Measurements from ENCODE around the gene EIF2AK2.
A peak's percentile ranks its signal among the peaks of the same experiment; 100 is the strongest.

EIF2AK2 gene

DNA sequence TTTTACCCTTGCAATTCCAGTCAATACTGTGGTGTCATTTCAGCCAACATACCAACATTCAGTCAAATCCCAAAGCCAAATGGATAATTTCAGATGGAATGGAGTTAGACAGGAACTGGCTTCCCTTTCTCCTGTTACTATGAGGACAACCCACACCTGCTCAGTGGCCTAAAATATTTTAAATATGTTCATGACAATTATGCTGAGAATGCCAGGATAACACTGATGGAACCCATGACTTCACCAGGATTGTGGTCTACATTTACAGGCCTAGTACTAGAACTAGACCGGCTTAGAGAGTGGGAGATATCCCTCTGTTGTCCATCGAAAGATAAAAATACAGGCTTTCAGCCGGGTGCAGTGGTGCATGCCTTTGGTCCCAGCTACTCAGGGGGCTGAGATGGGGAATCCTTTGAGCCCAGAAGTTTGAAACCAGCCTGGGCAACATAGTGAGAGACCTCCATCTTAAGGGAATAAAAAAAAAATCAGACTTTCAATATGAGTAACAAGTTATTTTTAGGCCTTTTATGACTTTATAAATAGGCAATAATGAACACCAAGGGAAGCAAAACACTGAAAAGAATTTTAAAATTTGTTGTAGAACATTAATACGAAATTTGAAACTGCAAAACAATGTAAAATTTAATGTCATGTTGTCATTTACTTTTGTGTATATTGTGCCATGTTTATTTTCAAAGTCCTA is 58.2 kb downstream of the EIF2AK2 start:
- no peak for DNase-seq

- no peak for DNase-seq
These were observed 60.2 kb downstream of the EIF2AK2 start for GRCh38 chr2:37096568-37096967.

DNA sequence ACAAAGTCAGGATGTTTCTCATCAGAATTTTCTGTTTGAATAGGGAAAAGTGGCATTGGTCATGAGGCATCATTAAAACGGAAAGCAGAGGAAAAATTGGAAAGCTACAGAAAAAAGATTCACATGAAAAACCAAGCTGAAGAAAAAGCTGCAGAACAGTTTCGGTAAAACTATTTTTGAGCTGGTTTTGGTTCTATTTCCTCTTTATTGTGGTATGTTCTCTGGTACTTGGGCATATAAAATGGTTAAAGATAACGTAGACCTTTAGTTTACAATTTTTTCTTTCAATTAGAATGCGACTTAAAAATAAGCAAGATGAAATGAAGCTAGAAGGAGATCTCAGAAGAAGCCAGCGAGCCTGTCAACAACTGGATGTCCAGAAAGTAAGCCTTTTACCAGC is 64.9 kb downstream of the EIF2AK2 start:
- no peak for DNase-seq

DNA sequence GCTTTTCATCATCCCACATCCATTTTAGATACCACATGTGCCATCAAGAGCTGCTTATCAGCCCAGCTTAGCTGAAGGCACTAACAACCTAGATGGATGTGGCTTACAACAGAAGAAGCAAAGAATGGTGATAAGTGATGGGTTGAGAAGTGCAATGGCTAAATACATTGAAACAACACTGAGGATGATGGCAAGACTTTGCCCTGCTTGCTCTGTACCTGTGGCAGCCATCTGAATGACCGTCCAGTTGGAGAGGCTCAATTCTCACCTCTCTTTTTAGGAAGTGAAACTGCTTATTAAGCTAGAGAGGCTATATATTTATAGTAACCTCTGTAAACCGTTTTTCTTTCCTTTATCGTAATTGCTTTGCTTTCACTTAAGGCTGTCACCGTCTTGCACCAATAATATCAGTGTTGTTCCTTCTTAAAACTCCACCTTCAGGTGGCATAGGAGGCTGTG is 66.7 kb downstream of the EIF2AK2 start:
- DNase-seq = no peak

DNA sequence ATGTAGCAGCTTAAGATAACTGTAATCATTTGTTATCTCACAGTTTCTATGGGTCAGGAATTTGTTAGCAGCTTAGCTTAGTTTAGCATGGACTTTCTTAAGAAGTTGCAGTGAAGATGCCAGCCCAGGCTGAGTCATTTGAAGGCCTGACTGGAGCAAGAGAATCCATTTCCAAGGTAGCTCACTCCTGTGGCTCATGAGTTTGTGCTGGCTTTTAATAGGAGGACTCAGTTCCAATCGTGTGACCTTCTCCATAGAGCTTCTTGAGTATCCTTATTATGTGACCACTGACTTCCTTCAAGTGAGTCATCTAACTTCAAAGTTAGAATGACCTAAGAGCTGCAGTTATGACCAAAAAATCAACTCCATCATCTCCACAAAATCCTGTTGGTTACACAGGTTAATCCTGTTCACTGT is 71.0 kb downstream of the EIF2AK2 start:
- DNase-seq = peak; percentile 50

GRCh38 chr2:37084797-37085196 is 72.0 kb downstream of the EIF2AK2 start:
- no peak for DNase-seq

DNA sequence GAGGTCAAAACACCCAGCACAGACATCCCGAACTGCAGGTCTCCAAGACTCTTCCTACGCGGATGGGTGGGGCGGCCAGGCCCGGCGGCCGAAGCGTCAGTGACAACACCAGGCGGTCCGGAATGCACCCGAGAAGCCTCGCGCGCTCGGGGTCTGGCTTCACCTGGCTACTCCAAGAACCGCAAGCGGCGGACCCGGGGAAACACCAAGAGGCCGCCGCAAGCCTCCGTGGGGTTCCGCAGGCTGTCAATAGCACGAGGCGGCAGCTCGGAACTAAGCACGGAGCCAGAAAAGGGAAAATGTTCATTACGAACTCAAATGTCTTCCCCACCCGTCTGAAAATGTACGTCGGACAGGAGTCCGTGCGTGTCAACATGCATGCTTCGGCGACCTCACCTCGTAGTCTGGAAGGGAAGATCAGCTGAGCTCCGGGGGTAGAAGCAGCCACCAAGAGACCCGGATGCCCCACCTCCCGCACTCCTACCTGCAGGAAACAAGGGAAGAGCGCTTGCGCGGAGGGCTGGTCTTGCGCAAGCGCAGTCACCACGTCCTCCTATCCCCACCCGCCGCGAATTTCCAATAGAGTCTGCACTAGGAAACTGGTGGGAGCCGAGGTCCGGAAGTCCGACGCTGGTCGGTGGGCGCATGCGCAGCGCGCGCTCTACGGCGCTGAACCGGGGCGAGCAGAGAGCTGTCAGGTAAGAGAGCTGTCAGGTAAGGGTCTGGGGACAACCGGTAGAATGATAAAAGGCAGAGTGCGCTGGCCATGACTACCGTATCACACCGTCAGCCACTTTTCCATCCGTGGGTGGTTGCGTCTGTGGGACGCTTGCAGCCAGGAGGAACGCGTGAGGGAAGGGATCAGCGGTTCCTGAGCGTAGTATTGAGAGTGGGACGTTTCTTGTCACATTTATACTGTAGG is 72.6 kb downstream of the EIF2AK2 start, which contains the start of the genes GPATCH11 and HEATR5B:
Gene GPATCH11 (plus strand): TSS at position 646 of the 922 bp plus-strand sequence. CDS start 3,864 bp downstream, outside the sequence.
Gene HEATR5B (minus strand): TSS at position 500 of the 922 bp plus-strand sequence. CDS start 958 bp downstream, outside the sequence.
- peak; percentile 95 for DNase-seq

DNA sequence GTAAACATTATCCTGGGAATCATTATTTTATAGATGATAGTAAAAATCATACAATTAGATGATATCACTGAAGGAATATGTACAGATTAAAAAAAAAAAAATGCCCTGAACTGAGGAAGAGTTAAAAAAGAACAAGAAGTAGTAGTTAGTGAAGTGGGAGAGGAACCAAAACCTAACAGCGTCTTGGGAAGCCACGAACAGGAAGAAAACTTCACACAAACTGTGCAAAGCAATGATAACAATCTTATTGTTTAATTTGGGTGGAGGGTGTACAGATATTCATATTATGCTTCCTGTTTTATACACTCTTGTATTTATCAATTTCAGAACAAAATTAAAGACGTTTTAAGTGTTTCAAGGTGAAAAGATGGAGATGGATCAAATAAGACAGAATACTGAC is 76.1 kb downstream of the EIF2AK2 start:
- no peak for DNase-seq

DNA sequence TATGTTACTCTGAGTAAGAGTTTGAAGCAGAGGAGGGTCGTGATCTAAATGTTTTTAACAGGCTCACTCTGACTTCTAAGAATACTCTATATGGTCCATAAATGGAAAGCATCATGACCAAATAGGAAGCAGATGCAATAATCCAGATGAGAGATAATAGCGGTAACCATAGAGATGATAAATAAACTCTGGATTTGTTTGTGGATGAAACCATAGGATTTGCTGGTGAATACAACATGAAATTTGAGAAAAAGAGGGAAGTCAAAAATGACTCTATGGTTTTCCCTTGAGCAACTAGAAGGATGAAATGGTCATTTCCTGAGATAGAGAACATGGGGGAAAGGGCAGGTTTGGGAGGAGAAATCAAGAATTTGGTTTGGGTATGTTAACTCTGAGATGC is 76.5 kb downstream of the EIF2AK2 start:
- DNase-seq = peak; percentile 6

DNA sequence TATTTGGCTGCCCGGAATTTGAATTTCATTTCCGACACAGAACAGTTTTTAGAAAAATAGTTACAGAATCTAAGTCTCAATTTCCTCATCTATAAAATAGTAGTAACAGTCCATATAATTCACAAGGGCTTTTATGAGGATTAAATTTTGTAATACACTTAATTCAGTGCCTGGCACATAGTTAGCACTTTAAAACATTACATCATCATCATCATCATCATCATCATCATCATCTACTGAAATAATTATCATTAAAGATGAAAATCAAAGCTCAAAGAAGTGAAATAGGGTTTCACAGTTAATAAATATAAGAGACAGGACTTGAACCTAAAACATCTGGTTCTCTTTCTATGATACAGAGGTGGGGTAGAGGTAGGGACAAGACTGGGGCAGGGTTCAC is 85.8 kb downstream of the EIF2AK2 start:
- no peak for DNase-seq

GRCh38 chr2:37068686-37069085 is 88.1 kb downstream of the EIF2AK2 start:
- DNase-seq = no peak

DNA sequence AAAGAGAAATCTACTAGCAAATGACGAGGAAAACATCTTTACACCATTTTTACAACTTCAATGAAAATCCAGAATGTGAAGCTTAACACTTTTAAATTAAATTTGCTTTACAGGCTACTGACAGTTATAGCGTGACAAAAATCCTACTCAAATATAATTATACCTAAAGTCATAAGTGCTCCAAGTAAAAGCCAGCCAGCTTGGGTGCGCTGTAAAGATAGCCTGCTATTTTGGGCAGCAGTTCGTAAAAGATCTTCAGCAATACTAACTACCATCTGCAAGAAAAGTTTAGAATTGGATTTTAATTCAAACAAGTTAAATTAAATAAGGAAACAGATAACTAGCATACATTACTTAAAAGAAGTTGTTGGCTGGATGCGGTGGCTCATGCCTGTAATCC is 95.0 kb downstream of the EIF2AK2 start:
- DNase-seq = no peak

DNA sequence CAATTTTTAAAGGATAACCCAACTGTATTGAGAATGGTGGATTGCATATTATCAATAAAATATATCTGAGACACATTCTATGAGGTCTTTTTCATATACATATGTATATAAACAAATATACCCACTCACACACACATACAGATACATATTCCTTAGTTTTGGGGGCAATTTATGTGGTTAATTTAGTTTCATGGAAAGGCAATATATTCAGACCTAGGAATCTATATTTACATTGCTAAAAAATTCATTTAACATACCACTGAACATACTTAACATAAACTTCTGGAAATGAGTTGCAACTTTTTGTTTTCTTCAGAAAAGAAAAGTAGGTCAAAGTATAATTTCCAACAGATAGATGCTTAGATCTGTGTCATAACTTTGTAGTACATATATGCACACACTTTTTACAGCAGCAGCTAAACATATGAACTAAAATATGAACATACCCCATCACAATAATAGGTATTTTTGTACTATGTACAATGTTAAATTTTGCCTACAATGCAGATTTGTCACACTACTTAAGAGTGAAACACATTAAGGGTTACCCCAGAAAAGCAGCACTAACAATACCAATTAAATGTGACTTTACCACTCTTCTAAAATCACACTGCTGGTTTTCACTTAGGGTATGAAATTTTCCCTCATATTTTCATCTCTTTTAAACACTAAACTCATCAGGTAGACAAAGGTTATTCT is 95.6 kb downstream of the EIF2AK2 start:
- DNase-seq = no peak

DNA sequence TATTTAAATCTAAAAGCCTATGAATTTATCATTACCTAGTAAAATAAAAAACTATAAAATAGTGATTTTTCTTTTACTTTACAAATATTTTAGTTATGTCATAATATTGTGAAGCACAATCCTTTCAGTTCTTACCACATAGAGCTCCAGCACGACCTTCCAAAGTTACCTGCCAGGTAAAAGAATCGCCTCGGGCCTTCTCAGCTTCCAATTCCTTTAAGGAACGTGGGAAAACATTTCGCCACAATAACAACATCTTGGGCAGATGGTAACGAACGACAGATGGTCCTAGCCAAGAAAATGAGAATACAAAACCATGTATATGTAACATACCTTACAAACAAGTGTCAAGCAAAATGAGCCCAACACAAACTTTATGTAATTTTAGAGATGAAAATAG is 96.3 kb downstream of the EIF2AK2 start:
- no peak for DNase-seq

DNA sequence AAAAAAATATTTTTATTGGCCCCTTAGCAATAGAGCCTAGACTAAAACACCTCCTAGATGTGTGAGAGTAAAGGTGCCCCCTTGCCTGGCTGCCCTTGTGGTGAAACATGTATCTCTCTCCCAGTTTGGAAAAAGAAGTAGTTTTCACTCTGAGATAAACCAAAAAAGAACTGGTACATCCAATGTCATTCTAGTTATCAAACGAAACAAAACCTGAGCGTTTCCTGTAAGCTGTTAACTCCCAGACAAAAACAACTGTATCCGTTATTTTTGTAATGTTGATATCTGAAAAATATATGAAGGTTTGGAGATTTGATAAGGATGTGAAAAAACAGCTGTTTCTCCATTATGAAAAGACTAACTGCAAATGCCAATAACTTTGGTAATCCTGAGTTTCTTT is 96.9 kb downstream of the EIF2AK2 start:
- DNase-seq = no peak

DNA sequence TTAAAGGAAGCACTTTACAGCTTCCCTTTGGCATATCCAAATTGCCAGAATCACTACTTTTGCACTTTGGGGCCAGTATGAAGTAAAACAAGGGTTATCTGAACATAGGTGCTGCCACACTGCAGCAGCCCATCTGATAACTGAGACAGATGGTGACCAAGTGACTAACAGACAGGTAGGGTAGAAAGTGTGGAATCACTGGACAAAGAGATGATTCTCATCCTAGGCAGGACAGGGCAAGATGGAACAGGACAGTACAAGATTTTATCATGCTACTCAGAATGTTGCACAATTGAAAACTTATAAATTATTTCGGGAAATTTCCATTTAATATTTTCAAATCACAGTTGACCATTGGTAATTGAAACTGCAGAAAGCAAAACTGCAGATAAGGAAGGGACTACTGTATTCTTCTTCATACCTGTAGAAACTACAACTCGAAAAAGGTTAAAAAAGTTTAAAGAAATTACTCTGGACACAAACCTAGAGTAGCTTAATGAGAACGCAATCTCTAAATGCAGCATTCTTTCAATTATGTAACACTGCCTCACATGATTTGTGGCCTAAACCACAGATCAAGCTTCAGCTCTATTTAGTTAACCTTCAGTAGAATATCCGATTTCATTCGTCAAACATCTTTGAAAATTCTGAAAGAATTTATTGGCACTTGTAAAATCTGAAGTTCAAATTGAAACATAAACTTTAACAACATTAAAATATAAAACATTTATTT is 104.0 kb downstream of the EIF2AK2 start:
- DNase-seq = no peak

All from fibroblast of skin of right quadriceps (primary cell).